ENCODE results near the gene PCNX1.

- no peak for TF ChIP-seq CTCF (conservative IDR thresholded peaks at IDR 0.05 in 1 of 2, IDR thresholded peaks at IDR 0.05 in 1 of 2; ENCODE audit: low read depth in 1 of 2, low read length in 2 of 2)
- TF ChIP-seq EZH2 (IDR thresholded peaks at IDR 0.05; ENCODE audit: low read length, missing control alignments), result no peak
Observed at GRCh38 chr14:70917633-70918032, 10.4 kb downstream of the PCNX1 start.
